Glutamatergic neuron (in vitro differentiated cells): ENCODE measurements around the gene SERBP1. TPM values are rescaled to one million over a fixed set of nuclear protein-coding genes. Genes with fewer than 3 reads are reported as not detected.

Experiments used
- DNase-seq: peaks from one replicate; pipeline ENCODE4 v3.0.0; 2022
- H3K27ac Mint-ChIP-seq: one replicate; pipeline ENCODE4 v1.8.0; 2020; ENCODE audit warnings: mild to moderate bottlenecking, mixed read lengths, inconsistent platforms; ENCODE audit not compliant: unreplicated experiment
- H3K27me3 Mint-ChIP-seq: one replicate; pipeline ENCODE4 v1.8.0; 2020; ENCODE audit warnings: mild to moderate bottlenecking, moderate library complexity, mixed read lengths, inconsistent platforms; ENCODE audit not compliant: unreplicated experiment
- H3K36me3 Mint-ChIP-seq: one replicate; pipeline ENCODE4 v1.8.0; 2020; ENCODE audit warnings: mild to moderate bottlenecking, mixed read lengths, inconsistent platforms; ENCODE audit not compliant: unreplicated experiment
- H3K4me1 Mint-ChIP-seq: one replicate; pipeline ENCODE4 v1.8.0; 2020; ENCODE audit warnings: mild to moderate bottlenecking, low read depth, mixed read lengths, inconsistent platforms; ENCODE audit not compliant: unreplicated experiment
- H3K4me3 Mint-ChIP-seq: one replicate; pipeline ENCODE4 v1.8.0; 2020; ENCODE audit warnings: mild to moderate bottlenecking, mixed read lengths, inconsistent platforms; ENCODE audit not compliant: unreplicated experiment
- H3K9me3 Mint-ChIP-seq: one replicate; pipeline ENCODE4 v1.8.0; 2020; ENCODE audit warnings: mild to moderate bottlenecking, moderate library complexity, mixed read lengths, inconsistent platforms; ENCODE audit not compliant: unreplicated experiment
- total RNA-seq: library from RNA; stranded (reverse); fragmentation: NEBNext Ultra II Directional; extraction: Animal tissue kit (Norgen Biotek cat#: 25700); gene quantifications from one replicate; pipeline ENCODE4 v1.2.1, GENCODE V29; 2021; ENCODE audit not compliant: unreplicated experiment
- TF ChIP-seq, protein P1 (sequence below): fragments of 200-600 bp; sonication (generic); IDR thresholded peaks from one replicate; pipeline ENCODE4 v1.5.0; 2021; ENCODE audit not compliant: partially characterized antibody, unreplicated experiment

Gene SERBP1
- total RNA-seq, 1 donor from 2014 or later: 159 TPM

DNA sequence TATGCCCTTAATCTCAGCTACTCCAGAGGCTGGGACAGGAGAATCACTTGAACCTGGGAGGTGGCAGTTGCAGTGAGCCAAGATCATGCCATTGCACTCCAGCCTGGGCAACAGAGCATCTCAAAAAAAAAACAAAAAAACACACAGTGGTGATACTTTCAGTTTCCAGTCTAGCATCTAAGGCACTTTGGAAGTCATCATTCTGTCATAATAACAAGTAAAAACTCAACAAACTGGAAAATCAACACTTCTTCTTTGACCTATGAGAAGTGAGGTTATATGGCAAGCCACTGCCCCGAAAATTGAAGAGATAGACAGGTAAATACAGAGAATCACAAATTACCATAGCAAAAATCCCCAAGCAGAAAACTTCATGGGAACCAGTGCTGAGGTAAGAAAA lies 70.6 kb downstream of the SERBP1 start:
- Mint-ChIP-seq H3K4me1 (peaks cover 6% of the 10 kb centered on the region), H3K27ac (no peak overlapping the region), H3K9me3 (peaks cover 2% of the 10 kb centered on the region), H3K36me3 (no peaks in the 10 kb centered on the region), H3K4me3 (no peak overlapping the region), H3K27me3 (no peaks in the 10 kb centered on the region)
- TF ChIP-seq, protein P1, sequence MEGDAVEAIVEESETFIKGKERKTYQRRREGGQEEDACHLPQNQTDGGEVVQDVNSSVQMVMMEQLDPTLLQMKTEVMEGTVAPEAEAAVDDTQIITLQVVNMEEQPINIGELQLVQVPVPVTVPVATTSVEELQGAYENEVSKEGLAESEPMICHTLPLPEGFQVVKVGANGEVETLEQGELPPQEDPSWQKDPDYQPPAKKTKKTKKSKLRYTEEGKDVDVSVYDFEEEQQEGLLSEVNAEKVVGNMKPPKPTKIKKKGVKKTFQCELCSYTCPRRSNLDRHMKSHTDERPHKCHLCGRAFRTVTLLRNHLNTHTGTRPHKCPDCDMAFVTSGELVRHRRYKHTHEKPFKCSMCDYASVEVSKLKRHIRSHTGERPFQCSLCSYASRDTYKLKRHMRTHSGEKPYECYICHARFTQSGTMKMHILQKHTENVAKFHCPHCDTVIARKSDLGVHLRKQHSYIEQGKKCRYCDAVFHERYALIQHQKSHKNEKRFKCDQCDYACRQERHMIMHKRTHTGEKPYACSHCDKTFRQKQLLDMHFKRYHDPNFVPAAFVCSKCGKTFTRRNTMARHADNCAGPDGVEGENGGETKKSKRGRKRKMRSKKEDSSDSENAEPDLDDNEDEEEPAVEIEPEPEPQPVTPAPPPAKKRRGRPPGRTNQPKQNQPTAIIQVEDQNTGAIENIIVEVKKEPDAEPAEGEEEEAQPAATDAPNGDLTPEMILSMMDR: no peak
- no peak for DNase-seq

Other genes with a start within 250 kb of the SERBP1 start
- not detected for gene IL12RB2, start 122.5 kb downstream of the SERBP1 start, total RNA-seq